ENCODE results near the gene CETP.

- TF ChIP-seq CTCF (optimal IDR thresholded peaks at IDR 0.05 in 1 of 3, IDR thresholded peaks at IDR 0.05 in 1 of 3, conservative IDR thresholded peaks at IDR 0.05 in 1 of 3; ENCODE audit: extremely low read depth in 1 of 3, insufficient read depth in 2 of 3, low read length in 3 of 3) (no peak), EZH2 (IDR thresholded peaks at IDR 0.05; ENCODE audit: low read length) (no peak)
These were observed 28.9 kb downstream of the CETP start for GRCh38 chr16:56990407-56991286.
